IPS-NIHi7 (cell line): ENCODE measurements around the gene CDK5.
A peak's percentile ranks its signal among the peaks of the same experiment; 100 is the strongest.
"Not testable (repeated sequence)": the region's sequence is repeated elsewhere in the genome, so short reads cannot be mapped to it uniquely, and the experiment has no call there.

ENCODE experiments used
- DNase-seq: peaks from one replicate; pipeline ENCODE4 v3.0.0; 2012; ENCODE audit warnings: mixed read lengths; ENCODE audit errors: extremely low spot score

The CDK5 gene

DNA sequence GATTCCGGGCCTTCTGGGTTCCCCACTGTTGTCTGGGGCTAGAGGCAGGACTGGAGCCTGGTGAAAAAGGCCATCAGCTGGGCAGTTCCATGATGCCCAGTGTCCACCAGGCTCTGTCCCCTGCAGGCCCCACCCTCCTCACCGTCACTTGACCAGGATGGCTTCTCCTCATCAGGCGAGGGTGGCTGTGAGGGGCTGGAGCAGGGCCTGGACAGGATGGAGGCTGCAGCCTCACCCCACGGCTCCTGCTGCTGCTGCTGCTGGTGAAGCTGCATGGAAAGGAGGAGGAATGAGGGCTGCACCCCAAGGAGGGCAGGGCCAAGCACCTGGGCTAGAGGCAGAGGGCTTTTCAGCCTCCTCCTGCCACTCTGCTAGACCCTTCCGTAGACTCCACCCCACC, 41.7 kb downstream of the CDK5 start:
- no peak for DNase-seq

DNA sequence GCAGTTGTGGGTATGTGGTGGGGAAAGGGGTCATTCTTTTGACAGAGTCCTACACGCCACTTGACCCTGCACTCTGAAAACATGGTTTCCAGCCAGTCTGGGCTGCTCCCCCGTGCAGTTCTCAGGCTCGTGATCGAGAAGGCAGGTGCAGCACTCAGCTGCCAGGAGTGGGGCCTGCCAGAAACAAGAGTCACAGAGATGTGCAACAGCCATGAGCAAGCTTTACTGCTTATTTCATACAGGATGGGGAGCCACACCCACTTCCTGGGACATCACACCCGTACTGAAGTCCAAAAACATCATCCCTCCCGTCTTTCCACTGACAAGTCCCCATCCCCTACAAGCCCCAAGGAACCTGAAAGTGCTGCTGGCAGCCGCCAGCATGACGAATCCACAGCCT, 42.7 kb downstream of the CDK5 start:
- DNase-seq: no peak

- peak; percentile 83 for DNase-seq
Measured at GRCh38 chr7:151013733-151014497, 43.8 kb downstream of the CDK5 start.

DNA sequence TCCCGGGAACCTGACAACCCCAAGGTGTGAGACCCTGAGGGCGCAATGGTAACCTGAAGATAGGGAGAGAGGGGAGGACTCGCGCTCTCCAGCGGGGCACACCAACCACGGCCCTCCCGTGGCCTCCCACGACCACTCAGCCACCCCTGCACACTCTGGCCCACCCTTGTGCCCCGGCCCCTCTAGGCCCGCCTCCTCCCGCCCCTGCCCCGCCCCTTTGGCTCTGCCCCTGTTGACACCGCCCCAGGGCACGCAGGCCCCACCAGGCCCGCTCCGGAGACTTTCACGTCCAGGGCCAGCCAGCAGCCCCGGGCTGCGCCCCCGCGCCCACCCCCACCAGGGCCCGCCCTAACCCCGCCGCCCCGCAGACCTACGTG, 44.4 kb downstream of the CDK5 start:
- no peak for DNase-seq

DNA sequence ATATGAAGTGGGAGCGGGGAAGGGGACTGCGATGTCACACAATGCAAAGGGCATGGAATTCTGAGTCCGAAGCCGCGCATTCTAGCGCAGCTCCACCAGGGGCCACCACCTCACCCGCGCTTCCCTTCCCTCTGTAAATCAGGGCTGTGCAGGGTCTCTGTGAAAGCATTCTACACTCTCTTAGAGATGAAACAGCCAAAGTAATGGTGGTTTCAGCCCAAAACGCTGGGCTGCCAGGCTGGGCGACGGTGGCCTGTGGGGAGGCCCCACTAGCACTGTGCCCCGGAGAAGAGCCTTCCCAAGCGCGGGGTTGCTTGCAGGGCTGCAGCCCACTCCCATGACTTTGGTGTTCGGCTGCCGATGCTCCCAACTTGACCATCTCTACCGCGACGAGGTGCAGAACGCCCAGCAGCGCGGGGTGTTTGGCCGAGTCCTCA, 44.8 kb downstream of the CDK5 start:
- peak; percentile 70 for DNase-seq

GRCh38 chr7:151012031-151012692, 45.5 kb downstream of the CDK5 start:
- no peak for DNase-seq

DNA sequence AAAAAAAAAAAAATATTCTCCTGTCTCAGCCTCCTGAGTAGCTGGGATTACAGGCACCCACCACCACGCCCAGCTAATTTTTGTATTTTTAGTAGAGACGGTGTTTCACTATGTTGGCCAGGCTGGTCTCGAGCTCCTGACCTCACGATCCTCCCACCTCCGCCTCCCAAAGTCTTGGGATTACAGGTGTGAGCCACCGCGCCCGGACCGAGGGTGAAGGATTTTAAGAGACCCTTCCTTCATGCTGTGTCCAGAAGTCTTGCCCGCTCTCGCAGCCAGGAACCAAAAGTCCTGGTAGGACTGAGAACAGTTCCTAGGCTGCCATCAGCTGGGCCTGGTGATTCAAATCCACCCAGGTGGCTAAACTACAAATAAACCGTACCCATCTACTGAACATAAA, 46.1 kb downstream of the CDK5 start:
- DNase-seq: not testable (repeated sequence)

DNA sequence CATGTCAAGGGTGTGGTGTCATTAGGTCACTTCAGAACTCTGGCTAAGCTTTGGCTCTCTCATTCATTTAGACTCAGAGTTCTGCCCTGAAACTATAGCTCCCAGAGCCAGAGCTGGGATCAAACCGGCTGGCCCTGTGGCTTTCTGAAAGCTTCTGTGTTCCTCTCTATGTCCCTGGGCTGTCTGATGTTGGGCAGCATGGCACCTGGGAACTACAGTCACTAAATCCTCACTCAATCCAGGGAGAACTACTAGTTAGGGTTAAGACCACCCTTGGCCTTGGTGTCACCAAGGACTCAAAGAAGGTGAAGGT, 46.6 kb downstream of the CDK5 start:
- DNase-seq: no peak

DNA sequence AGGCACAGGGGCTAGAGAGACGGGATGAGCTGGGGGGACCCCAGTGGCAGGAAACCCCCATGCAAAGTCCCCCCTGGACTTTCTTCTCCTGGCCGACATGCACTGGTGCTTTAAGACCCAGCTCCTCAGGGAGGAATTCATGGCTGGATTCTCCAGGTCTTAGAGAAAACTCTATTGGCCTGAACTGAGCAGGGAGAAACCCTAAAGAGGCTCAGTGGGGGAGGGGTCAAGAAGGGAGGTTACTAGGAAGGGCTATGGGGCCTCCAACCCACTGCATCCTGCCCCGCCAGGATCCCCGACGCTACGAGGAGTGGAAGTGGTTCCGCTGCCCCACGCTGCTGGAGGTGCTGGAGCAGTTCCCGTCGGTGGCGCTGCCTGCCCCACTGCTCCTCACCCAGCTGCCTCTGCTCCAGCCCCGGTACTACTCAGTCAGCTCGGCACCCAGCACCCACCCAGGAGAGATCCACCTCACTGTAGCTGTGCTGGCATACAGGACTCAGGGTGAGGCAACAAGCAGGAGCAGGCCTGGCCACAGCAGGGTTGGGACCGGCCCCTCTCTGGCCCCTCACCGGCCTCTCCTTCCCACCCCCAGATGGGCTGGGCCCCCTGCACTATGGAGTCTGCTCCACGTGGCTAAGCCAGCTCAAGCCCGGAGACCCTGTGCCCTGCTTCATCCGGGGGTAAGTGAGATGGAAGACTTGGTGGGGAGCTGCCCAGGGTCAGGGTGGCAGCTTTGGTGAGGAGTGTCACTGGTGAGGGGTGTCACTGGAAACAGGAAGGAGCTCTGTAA, 47.2 kb downstream of the CDK5 start:
- DNase-seq: no peak

DNA sequence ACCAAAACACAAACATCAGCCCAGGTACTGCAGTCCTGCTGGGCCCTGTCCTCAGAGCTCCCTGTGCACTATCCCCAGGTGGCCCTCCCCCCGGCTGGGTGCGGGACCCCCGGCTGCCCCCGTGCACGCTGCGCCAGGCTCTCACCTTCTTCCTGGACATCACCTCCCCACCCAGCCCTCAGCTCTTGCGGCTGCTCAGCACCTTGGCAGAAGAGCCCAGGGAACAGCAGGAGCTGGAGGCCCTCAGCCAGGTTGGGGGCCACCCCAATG, 47.7 kb downstream of the CDK5 start:
- DNase-seq: no peak

DNA sequence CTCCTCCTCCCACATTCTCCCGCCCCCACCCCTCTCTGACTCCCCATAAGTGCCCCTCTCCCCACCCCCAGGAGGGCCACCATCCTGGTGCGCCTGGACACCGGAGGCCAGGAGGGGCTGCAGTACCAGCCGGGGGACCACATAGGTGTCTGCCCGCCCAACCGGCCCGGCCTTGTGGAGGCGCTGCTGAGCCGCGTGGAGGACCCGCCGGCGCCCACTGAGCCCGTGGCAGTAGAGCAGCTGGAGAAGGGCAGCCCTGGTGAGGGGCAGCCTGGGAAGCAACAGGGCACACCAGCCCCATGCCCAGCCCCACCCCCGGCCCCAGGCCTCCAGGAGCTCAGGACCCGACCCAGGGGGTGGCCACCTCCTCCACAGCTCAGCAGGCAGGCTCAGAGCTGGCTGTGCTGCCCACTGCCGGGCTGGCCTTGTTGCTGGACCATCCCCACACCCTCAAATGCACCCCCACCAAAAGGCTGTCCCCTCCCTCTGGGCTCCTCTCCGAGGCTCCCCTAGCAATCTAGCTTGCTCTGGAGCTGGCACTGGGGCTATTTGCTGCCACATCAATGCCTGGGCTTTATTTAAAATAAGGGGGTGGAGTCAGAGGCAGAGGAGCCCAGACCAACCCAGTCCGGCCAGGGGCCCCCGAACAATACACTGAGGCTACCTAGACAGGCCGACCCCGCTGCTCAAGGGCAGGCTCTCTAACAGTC, 48.2 kb downstream of the CDK5 start:
- DNase-seq: no peak

- peak; percentile 87 for DNase-seq
Measured at GRCh38 chr7:151008511-151009323, 49.0 kb downstream of the CDK5 start.

- DNase-seq: no peak
Measured at GRCh38 chr7:151008143-151008510, 49.6 kb downstream of the CDK5 start.

DNA sequence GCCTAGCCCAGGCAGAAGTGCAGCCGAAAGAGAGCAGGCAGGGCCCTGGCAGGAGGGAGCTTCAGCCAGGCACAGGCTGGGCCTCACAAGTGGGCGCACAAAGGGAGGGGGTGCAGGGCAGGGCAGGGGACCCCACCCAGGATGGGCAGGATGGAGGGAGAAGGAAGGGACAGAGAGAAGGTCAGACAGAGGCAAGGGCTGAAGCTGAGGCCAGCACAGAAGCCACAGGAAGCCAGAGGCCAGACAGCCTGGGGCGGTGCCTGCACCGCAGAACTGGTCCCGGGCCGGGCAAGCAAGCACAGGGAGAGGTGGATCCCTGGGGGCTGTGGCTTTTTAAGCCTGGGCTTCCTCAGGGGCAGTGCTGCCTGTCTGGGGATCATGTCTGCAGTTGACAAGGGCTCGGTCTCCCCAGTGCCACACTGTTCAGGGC, 50.2 kb downstream of the CDK5 start:
- DNase-seq: no peak

- DNase-seq: no peak
Measured at GRCh38 chr7:151006590-151007300, 51.0 kb downstream of the CDK5 start.

GRCh38 chr7:151005566-151005965, 52.1 kb downstream of the CDK5 start:
- DNase-seq: no peak
